H4 (cell line): Measurements from ENCODE around the gene UBTD2. TPM values are rescaled to one million over a fixed set of nuclear protein-coding genes. Genes with fewer than 3 reads are reported as not detected.

Experiments used
- DNase-seq: peaks from one replicate; pipeline ENCODE4 v3.0.0-alpha.2; 2015; ENCODE audit warnings: low spot score
- total RNA-seq: library from RNA; depleted of rRNA; stranded (reverse); fragments of >200 nt; shearing (Covaris generic); gene quantifications from 2 replicates; pipeline ENCODE4 v1.2.3, GENCODE V29; 2014; rRNA removed

UBTD2 gene
- total RNA-seq, 1 experiment from 2014 or later, result 34.8 TPM

DNA sequence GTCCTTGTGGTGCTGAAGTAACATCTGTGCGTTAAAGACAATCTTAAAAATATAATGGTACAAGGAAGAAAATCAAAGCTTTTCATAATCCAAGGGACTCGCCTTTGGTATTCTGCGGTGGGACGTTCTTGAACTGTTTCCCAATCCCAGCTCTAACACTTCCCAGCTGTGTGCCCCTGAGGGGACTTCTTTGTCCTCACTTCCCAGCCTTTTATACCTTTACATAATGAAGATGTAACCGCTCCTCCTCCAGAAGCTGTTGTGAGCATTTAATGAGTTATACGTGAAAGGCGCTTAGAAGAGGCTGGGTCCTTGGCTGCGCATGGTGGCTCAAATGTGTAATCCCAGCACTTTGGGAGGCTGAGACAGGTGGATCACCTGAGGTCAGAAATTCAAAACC is 112.4 kb downstream of the UBTD2 start:
- no peak for DNase-seq

DNA sequence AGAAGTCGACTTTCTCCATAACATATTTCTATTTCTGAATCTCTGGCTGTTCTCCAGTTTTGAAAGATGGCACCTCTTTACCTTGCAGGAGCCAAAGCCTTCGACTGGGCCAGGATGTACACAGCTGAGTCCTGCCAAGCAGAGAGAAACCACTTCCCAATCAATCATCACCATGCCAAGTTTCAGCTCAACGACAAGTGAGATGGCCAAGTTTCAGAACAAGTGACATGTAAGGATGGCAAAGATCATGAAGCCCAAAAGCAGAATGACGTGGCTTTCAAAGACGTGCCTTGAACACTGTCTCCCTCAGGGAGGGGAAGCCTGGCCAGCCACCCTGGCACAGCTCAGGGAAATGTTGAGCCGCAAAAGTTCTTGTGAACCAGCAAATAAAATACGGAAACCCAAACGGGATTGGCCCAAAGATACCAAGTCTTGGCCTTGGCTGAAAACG is 113.3 kb downstream of the UBTD2 start:
- no peak for DNase-seq

DNA sequence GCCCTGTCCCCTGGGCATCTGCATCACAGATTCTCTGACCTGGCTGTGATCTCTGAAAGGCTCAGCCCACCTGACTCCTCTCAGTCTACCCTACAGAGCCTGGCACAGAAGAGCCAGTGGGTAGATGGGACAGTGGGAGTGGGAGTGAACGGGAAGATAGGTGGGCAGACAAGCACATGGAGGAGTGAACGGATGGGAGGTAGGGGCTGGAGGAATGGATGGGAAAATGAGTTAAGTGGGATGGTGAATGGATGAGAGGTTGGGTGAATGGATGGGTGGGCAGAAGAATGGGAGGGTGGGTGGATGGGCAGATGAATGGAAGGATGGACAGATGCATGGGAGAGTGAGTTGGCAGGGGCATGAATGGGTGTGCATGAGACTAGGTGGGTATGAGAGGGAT is 114.3 kb downstream of the UBTD2 start:
- no peak for DNase-seq

DNA sequence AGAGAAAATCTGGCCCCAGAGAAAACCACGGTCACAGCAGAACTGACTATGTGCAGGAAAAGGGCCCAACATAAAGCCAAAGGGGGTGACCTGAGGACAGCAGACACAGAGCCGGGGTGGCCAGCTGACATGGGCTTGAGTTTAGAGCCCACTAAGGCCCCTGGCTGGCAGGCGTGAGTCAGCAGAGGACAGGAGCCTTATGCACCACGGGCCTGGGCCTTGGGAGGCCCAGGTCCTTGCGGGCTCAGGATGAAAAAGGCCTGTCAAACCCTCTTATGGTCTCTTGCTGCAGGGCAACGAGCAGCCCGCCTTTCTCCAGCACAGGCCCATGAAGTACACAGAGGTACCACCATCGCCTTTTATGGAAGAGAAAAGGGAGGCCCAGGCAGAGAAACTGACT is 115.3 kb downstream of the UBTD2 start:
- no peak for DNase-seq

DNA sequence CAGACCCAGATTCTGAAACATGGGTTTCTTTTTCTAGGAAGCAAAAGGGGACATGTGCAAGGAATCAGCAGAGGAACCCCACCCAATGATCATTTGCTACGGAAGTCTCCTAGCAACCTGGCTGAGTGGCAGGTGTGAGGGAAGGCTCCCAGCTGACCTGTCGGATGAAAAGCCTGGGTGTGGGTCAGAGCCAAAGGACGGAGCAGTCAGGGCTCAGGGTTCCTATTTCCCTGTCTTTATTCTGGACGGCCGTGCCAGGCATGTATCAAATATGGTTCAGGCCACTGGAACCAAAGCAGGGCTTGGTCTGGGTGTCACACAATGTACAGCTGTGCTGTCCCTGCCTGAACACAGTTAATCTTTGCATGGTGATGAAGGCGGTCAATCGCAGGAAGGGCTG is 115.7 kb downstream of the UBTD2 start:
- DNase-seq, result no peak

DNA sequence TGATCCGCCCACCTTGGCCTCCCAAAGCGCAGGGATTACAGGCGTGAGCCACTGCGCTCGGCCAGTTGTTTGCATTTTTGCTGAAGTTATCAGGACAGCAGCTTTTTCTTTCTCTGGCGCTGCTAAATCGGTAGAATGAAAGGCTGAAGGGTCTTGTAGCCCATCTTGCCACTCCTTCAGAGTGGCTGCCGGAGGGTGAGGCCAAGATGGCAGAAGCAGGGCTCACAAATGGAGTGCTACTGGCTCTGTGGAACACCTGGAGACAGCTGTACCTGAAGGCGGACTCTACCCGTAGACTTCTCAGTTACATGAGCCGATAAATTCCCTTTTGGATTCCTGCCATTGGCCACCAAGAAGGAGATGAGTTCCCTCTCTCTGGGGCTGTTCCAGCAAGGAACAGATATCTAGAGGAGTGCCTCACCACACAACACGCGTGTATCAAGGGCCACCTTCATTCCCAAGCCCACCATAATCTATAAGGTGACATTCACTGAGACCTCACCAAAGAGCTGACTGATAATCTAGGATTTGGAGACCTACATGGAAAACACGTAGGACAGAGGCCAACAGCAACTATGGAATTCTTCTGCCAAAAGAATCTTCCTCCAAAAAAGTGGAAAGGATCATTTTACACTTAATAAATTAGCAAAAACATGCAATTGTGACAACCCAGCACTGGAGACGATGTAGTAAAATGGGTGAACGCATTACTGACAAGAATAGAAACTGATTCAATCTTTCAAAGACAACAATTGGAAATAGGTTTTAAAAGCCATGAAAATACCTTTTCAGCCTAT is 117.3 kb downstream of the UBTD2 start:
- DNase-seq, result no peak

DNA sequence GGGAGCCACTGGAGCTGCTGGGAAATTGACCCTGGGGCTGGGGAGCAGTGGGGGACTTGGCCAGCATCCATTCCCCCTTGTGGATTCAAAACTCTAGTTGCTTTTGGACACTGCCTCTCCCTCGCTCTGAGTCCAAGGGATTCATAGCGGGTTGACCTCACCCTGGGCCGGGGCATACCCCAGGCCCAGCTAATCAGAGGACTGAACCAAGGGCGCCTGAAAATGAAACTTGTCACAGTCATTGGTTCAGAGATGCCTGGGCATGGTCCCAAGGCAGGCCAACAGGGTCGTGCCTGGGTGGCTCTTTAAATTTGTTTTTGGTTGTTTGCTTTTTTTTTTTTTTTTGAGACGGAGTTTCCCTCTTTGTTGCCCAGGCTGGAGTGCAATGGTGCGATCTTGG is 118.1 kb downstream of the UBTD2 start:
- no peak for DNase-seq

DNA sequence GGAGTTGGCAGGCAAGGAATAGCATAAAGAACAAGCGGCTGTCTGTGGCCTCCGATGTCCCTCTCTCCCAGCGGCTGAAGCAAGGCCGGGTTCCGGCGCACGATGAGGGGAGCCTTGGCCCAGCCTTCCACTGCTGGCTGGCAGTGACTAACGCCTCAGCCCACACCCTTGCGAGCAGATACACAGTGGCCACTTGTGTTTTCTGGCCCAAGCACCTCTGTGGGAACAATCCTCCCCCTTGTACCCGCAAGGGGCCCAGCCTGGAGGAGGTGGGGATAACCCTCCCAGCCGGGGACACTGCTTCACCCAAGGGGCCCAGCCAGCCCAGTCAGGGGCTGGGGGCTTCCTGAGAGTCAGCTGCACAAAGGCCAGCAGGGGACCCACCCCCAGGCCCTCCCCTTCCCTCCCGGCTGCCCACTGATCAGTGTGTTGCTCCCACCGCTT is 118.8 kb downstream of the UBTD2 start:
- DNase-seq, result no peak

DNA sequence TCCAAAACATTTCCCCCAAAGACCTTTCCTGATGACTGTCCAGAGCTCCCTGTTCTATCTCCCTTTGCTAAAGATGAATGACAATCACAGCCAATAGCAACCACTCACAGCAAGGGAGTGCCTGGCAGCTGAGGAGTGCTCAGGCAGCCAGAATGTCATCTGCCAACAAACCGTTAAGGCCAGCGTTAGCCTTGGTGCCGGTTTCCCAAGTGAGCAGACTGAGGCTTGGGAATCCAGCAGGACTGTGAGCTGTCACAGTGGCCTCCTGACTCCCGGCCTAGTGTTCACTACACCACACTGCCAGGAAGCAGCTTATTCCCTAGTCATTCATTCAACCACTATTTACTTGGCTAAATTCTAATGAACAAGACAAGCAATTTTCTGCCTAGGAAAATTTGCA is 120.2 kb downstream of the UBTD2 start:
- no peak for DNase-seq

DNA sequence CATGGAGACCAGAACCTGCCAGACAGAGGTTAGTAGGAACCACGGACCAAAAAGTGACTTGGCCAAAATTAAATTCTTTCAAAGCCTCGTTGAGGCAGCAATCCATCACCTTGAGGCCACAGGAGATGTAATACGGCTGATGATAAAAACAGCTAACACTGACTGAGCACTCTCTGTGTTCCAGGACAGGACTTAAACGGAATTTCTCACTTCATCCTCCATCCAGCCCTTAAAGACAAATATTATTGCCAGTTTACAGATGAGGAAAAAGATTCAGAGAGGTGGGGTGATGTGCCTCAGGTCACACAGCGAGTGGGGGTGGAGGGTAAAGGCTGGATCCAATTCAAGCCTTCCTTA is 120.6 kb downstream of the UBTD2 start:
- no peak for DNase-seq

DNA sequence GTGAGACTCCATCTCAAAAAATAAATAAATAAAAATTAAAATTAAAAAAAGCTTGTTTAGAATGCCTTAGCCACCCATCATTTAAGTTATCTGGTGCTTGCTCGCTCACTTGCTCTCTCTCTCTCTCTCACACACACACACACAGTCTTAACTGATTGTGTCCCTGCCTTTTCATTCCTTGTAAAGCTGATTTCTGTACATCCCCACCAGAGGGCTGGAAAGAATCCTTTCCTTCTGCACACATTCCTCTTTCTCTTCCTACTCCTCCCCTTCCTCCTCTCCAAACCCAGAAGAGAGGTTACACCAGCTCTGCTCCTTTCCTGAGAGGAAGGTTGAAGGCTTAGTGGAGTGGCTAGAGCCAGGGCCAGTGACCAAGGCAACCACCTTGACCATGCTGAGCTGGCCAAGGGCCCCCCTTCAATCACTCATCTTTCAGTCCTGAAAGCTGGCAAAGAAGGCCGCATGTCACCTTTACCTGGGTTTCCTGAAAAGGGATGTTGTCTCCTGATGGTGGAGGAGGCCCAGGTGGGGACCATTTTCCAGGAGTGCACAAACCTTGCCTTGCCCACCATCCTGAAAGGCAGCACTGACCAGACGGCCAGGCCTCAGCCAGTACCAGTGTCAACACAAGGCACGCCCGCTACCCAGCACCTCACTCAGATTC is 121.1 kb downstream of the UBTD2 start:
- DNase-seq, result no peak

DNA sequence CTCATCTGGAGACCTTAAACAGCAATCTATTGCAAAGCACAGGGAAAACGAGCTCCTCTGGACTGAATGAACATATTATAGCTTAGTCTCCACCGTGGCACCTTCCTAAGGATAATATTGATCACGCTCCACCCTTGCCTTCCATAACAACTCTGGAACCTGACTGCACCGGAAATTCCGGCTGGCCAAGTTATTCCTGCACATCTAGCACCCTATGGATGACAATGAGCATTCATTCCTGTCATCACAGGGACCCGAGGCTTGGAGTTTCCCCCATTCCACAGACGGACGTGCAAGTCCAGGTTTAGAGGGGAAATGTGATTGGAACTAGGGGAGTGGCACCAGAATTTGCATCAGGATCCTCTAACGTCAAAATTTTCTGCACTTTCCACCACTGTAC is 123.1 kb downstream of the UBTD2 start:
- no peak for DNase-seq

Other genes with a start within 250 kb of the UBTD2 start
- gene STK10, start 95.5 kb downstream of the UBTD2 start, total RNA-seq, result 8.0 and 10.3 TPM in 2 replicates
- not detected in 2 replicates for gene EFCAB9, start 89.6 kb downstream of the UBTD2 start, total RNA-seq
- 7.7 and 9.4 TPM in 2 replicates for gene SH3PXD2B, start 170.8 kb upstream of the UBTD2 start, total RNA-seq